Right atrium auricular region (tissue), 2 donors: ENCODE measurements around the gene PITRM1. TPM values are rescaled to one million over a fixed set of nuclear protein-coding genes. Genes with fewer than 3 reads are reported as not detected.

Source experiments
- DNase-seq: peaks from one replicate; pipeline ENCODE4 v3.0.0-alpha.2; 2019; ENCODE audit warnings: low spot score
- H3K27ac ChIP-seq, 2 donors: fragments of 200-600 bp; sonication (generic); 1 replicate in 1 of 2; 2 replicates in 1 of 2; pipeline ENCODE4 v1.5.1; 2016 to 2019
- H3K27me3 ChIP-seq, 2 donors: fragments of 200-600 bp; sonication (generic); one replicate each; pipeline versions ENCODE4 v1.5.1 to v1.6.0; 2017 to 2019
- H3K36me3 ChIP-seq: fragments of 200-600 bp; sonication (generic); one replicate; pipeline ENCODE4 v1.5.1; 2016
- H3K4me1 ChIP-seq, 2 donors: fragments of 200-600 bp; sonication (generic); one replicate each; pipeline versions ENCODE4 v1.5.1 to v1.6.0; 2017 to 2019
- H3K4me3 ChIP-seq, 2 donors: fragments of 200-600 bp; sonication (generic); 1 replicate in 1 of 2; 2 replicates in 1 of 2; pipeline ENCODE4 v1.5.1; 2017 to 2019; ENCODE audit warnings: mild to moderate bottlenecking in 1 of 2, moderate library complexity in 1 of 2
- H3K9me3 ChIP-seq, 2 donors: fragments of 200-600 bp; sonication (generic); one replicate each; pipeline ENCODE4 v1.5.1; 2019
- CTCF ChIP-seq, 2 donors: fragments of 200-600 bp; sonication (generic); IDR thresholded peaks; one replicate each; pipeline ENCODE4 v1.5.1; 2019; ENCODE audit warnings: antibody characterized with exemption in 2 of 2
- total RNA-seq, 2 donors: library from RNA; depleted of rRNA; stranded (reverse); fragments of >200 nt; gene quantifications; one replicate each; pipeline ENCODE4 v1.1.0, GENCODE V29; 2016

The PITRM1 gene
- total RNA-seq, 2 donors from 2014 or later: 68.3 to 89.6 TPM

GRCh38 chr10:3208481-3209406 is 36.2 kb upstream of the PITRM1 start:
- H3K27me3 ChIP-seq: no peaks in the 10 kb centered on the region
- no peaks in the 10 kb centered on the region for H3K9me3 ChIP-seq
- DNase-seq: no peak
- no peaks in the 10 kb centered on the region for H3K36me3 ChIP-seq
- H3K4me3 ChIP-seq: no peak overlapping the region
- TF ChIP-seq CTCF (IDR thresholded peaks at IDR 0.05): no peak
- no peak overlapping the region for H3K27ac ChIP-seq
- no peaks in the 10 kb centered on the region for H3K4me1 ChIP-seq

- no peak overlapping the region for H3K4me3 ChIP-seq
- TF ChIP-seq CTCF (IDR thresholded peaks at IDR 0.05): no peak
- no peak for DNase-seq
- no peaks in the 10 kb centered on the region for H3K27me3 ChIP-seq
- H3K4me1 ChIP-seq: no peaks in the 10 kb centered on the region
- H3K36me3 ChIP-seq: no peaks in the 10 kb centered on the region
- no peaks in the 10 kb centered on the region for H3K9me3 ChIP-seq
- no peak overlapping the region for H3K27ac ChIP-seq
Observed at GRCh38 chr10:3207351-3207750, 34.8 kb upstream of the PITRM1 start.

- Histone ChIP-seq H3K27me3 (no peaks in the 10 kb centered on the region), H3K9me3 (no peaks in the 10 kb centered on the region), H3K4me3 (no peak overlapping the region), H3K36me3 (no peaks in the 10 kb centered on the region), H3K27ac (no peak overlapping the region), H3K4me1 (no peaks in the 10 kb centered on the region)
- TF ChIP-seq CTCF (IDR thresholded peaks at IDR 0.05): no peak
- no peak for DNase-seq
Observed at GRCh38 chr10:3206511-3207157, 34.1 kb upstream of the PITRM1 start.

- no peak overlapping the region for H3K4me3 ChIP-seq
- no peak for DNase-seq
- H3K9me3 ChIP-seq: no peaks in the 10 kb centered on the region
- no peak for TF ChIP-seq CTCF (IDR thresholded peaks at IDR 0.05)
- no peak overlapping the region for H3K27ac ChIP-seq
- H3K27me3 ChIP-seq: no peaks in the 10 kb centered on the region
- no peaks in the 10 kb centered on the region for H3K36me3 ChIP-seq
- H3K4me1 ChIP-seq: no peaks in the 10 kb centered on the region
Observed at GRCh38 chr10:3203972-3204371, 31.4 kb upstream of the PITRM1 start.

- H3K4me1 ChIP-seq: no peaks in the 10 kb centered on the region
- no peak overlapping the region for H3K27ac ChIP-seq
- no peaks in the 10 kb centered on the region for H3K36me3 ChIP-seq
- TF ChIP-seq CTCF (IDR thresholded peaks at IDR 0.05): no peak
- no peaks in the 10 kb centered on the region for H3K27me3 ChIP-seq
- H3K9me3 ChIP-seq: no peaks in the 10 kb centered on the region
- DNase-seq: no peak
- no peak overlapping the region for H3K4me3 ChIP-seq
Observed at GRCh38 chr10:3203016-3203811, 30.6 kb upstream of the PITRM1 start.
